Fibroblast of villous mesenchyme (primary cell): ENCODE data around the gene SMCO4. TPM values are rescaled to one million over a fixed set of nuclear protein-coding genes. Genes with fewer than 3 reads are reported as not detected.
"Not testable (repeated sequence)": the region's sequence is repeated elsewhere in the genome, so short reads cannot be mapped to it uniquely, and the experiment has no call there.

Source experiments
- DNase-seq: peaks from one replicate; pipeline ENCODE4 v3.0.0-alpha.2; 2010; ENCODE audit warnings: low read depth
- H3K4me3 ChIP-seq: 2 replicates; pipeline ENCODE4 v1.5.1; 2011; ENCODE audit warnings: low read depth, mild to moderate bottlenecking, low read length
- CTCF ChIP-seq: IDR thresholded peaks from 2 replicates; pipeline ENCODE4 v1.5.1; 2012; ENCODE audit warnings: low read depth, mild to moderate bottlenecking, low read length; ENCODE audit not compliant: insufficient read depth
- total RNA-seq: library from RNA; depleted of rRNA; stranded (reverse); fragments of >200 nt; gene quantifications from 2 replicates; pipeline ENCODE4 v1.2.3, GENCODE V29; 2012

SMCO4 gene
- total RNA-seq, 1 donor, result 9.1 TPM

GRCh38 chr11:93579187-93579751 is 36.1 kb upstream of the SMCO4 start:
- H3K4me3 ChIP-seq, result no peak overlapping the region

GRCh38 chr11:93577286-93577685 is 34.1 kb upstream of the SMCO4 start:
- no peak overlapping the region for H3K4me3 ChIP-seq
- no peak for TF ChIP-seq CTCF
- peak; percentile 54 for DNase-seq

More at GRCh38 chr11:93579187-93579751, 36.1 kb upstream of the SMCO4 start:
- no peak for DNase-seq
- no peak for TF ChIP-seq CTCF

- DNase-seq, result peak; percentile 63
- not testable (repeated sequence) for H3K4me3 ChIP-seq
Measured at GRCh38 chr11:93576870-93577269, 33.7 kb upstream of the SMCO4 start.

- no peak for TF ChIP-seq CTCF
- DNase-seq, result no peak
- H3K4me3 ChIP-seq, result no peak overlapping the region
Measured at GRCh38 chr11:93574638-93575220, 31.5 kb upstream of the SMCO4 start.

- DNase-seq, result no peak
- no peak for TF ChIP-seq CTCF
- H3K4me3 ChIP-seq, result no peak overlapping the region
Measured at GRCh38 chr11:93573184-93573583, 30.0 kb upstream of the SMCO4 start.

GRCh38 chr11:93572621-93573020 is 29.4 kb upstream of the SMCO4 start:
- no peak for DNase-seq
- no peak for TF ChIP-seq CTCF
- H3K4me3 ChIP-seq, result no peak overlapping the region

GRCh38 chr11:93572171-93572570 is 29.0 kb upstream of the SMCO4 start:
- no peak overlapping the region for H3K4me3 ChIP-seq
- DNase-seq, result no peak
- TF ChIP-seq CTCF, result no peak
